H1 (cell line): Measurements from ENCODE around the gene RIOK3. TPM values are rescaled to one million over a fixed set of nuclear protein-coding genes. Genes with fewer than 3 reads are reported as not detected.

ENCODE experiments used
- CTCF ChIA-PET: fragments of 300-600 bp; sonication (Branson Sonifier 250); formaldehyde crosslinking; loops from one replicate; lab custom pipeline; 2021; ENCODE audit not compliant: partially characterized antibody; lab: Charles Lee
- POLR2A ChIA-PET: fragments of 300-600 bp; sonication (Branson Sonifier 250); formaldehyde crosslinking; loops from one replicate; lab custom pipeline; 2021; ENCODE audit warnings: inconsistent platforms; ENCODE audit not compliant: partially characterized antibody; lab: Charles Lee
- DNase-seq, 2 experiments: peaks; one replicate each; pipeline versions ENCODE4 v3.0.0 to v3.0.0-alpha.2; 2010 to 2022; ENCODE audit warnings: low spot score in 2 of 2, low read depth in 1 of 2, mixed read lengths in 1 of 2
- FAIRE-seq: peaks from 2 replicates; lab custom pipeline; 2011; peaks lifted over from hg19 to GRCh38; lab: Jason Lieb, UNC
- H2AFZ ChIP-seq: 2 replicates; pipeline ENCODE4 v1.8.1; 2012; ENCODE audit warnings: low read length, inconsistent platforms
- H2AK5ac ChIP-seq: 2 replicates; pipeline ENCODE4 v1.6.1; 2013; ENCODE audit warnings: low read depth, low read length
- H2BK120ac ChIP-seq: replicated peaks from 2 replicates; pipeline ENCODE3; 2013; ENCODE audit warnings: low read depth, low read length, inconsistent platforms
- H2BK12ac ChIP-seq: 2 replicates; pipeline ENCODE4 v1.6.1; 2013; ENCODE audit warnings: low read depth, low read length
- H2BK15ac ChIP-seq: 2 replicates; pipeline ENCODE4 v1.6.1; 2013; ENCODE audit warnings: low read length
- H2BK20ac ChIP-seq: 2 replicates; pipeline ENCODE4 v1.6.1; 2013; ENCODE audit warnings: low read length
- H2BK5ac ChIP-seq: 2 replicates; pipeline ENCODE4 v1.6.1; 2013; ENCODE audit warnings: low read depth, low read length
- H3K14ac ChIP-seq: 2 replicates; pipeline ENCODE4 v1.6.1; 2013; ENCODE audit warnings: inconsistent platforms; ENCODE audit not compliant: insufficient read length
- H3K18ac ChIP-seq: 2 replicates; pipeline ENCODE4 v1.6.1; 2013; ENCODE audit warnings: low read length; ENCODE audit errors: extremely low read depth
- H3K23ac ChIP-seq: 2 replicates; pipeline ENCODE4 v1.6.1; 2013; ENCODE audit warnings: inconsistent platforms; ENCODE audit not compliant: insufficient read length
- H3K23me2 ChIP-seq: 2 replicates; pipeline ENCODE4 v1.6.1; 2013; ENCODE audit warnings: low read depth, low read length
- H3K27ac ChIP-seq: 2 replicates; pipeline ENCODE4 v1.6.1; 2011; ENCODE audit warnings: low read depth, low read length, inconsistent platforms
- H3K27me3 ChIP-seq, 4 experiments: replicated peaks in 1 of 4; 1 replicate in 1 of 4; 2 replicates in 3 of 4; pipeline versions ENCODE4 v1.6.1 to v1.8.1; 2011 to 2013; ENCODE audit warnings: low read length in 3 of 4, mild to moderate bottlenecking in 3 of 4, inconsistent platforms in 2 of 4, mixed read lengths in 2 of 4, moderate library complexity in 1 of 4; ENCODE audit not compliant: control insufficient read depth in 3 of 4, insufficient read depth in 3 of 4; ENCODE audit errors: extremely low read depth in 1 of 4
- H3K36me3 ChIP-seq, 4 experiments: 2 replicates each; pipeline versions ENCODE4 v1.6.1 to v1.8.1; 2011 to 2013; ENCODE audit warnings: mild to moderate bottlenecking in 4 of 4, low read length in 3 of 4, moderate library complexity in 2 of 4, control low read depth in 1 of 4, inconsistent platforms in 1 of 4; ENCODE audit not compliant: insufficient read depth in 4 of 4, control insufficient read depth in 2 of 4
- H3K4ac ChIP-seq: replicated peaks from 2 replicates; pipeline ENCODE3; 2013; ENCODE audit warnings: low read length, low read depth, mixed read lengths, inconsistent platforms; ENCODE audit not compliant: insufficient read length
- H3K4me1 ChIP-seq, 4 experiments: replicated peaks in 1 of 4; 1 replicate in 1 of 4; 2 replicates in 3 of 4; pipeline versions ENCODE4 v1.6.1 to v1.8.1; 2011 to 2013; ENCODE audit warnings: low read length in 3 of 4, inconsistent platforms in 2 of 4, mixed read lengths in 1 of 4; ENCODE audit not compliant: insufficient read depth in 4 of 4, control insufficient read depth in 3 of 4
- H3K4me2 ChIP-seq, 2 experiments: 2 replicates each; pipeline versions ENCODE4 v1.6.1 to v1.8.1; 2011 to 2013; ENCODE audit warnings: low read depth in 2 of 2, low read length in 2 of 2, control low read depth in 1 of 2, inconsistent platforms in 1 of 2, mild to moderate bottlenecking in 1 of 2; ENCODE audit not compliant: insufficient read depth in 1 of 2
- H3K4me3 ChIP-seq, 4 experiments: fragments of 200-600, 300-600 bp in 1 of 4; sonication (generic), shearing (Covaris generic), sonication (Bioruptor Twin) in 1 of 4; 2 replicates each; pipeline versions ENCODE4 v1.5.1 to v1.8.1; 2011 to 2016; ENCODE audit warnings: low read length in 4 of 4, low read depth in 3 of 4, control low read depth in 2 of 4, inconsistent platforms in 2 of 4, mild to moderate bottlenecking in 2 of 4, mixed read lengths in 1 of 4, moderate library complexity in 1 of 4; ENCODE audit not compliant: insufficient read depth in 2 of 4; ENCODE audit errors: extremely low read depth in 1 of 4
- H3K56ac ChIP-seq: replicated peaks from 2 replicates; pipeline ENCODE3; 2013; ENCODE audit warnings: low read depth, mild to moderate bottlenecking, mixed read lengths, low read length, inconsistent platforms; ENCODE audit not compliant: insufficient read length
- H3K79me1 ChIP-seq: 2 replicates; pipeline ENCODE4 v1.6.1; 2013; ENCODE audit warnings: low read depth, low read length, control low read depth
- H3K79me2 ChIP-seq, 2 experiments: 2 replicates each; pipeline versions ENCODE4 v1.6.1 to v1.8.1; 2012 to 2013; ENCODE audit warnings: low read length in 2 of 2, mild to moderate bottlenecking in 2 of 2, inconsistent platforms in 1 of 2; ENCODE audit not compliant: insufficient read depth in 2 of 2, control insufficient read depth in 1 of 2
- H3K9ac ChIP-seq, 4 experiments: replicated peaks in 1 of 4; 1 replicate in 1 of 4; 2 replicates in 3 of 4; pipeline versions ENCODE4 v1.6.1 to v1.8.1; 2011 to 2013; ENCODE audit warnings: low read depth in 3 of 4, low read length in 3 of 4, control low read depth in 2 of 4, mild to moderate bottlenecking in 2 of 4, moderate library complexity in 2 of 4, inconsistent platforms in 1 of 4; ENCODE audit errors: extremely low read depth in 1 of 4
- H3K9me3 ChIP-seq, 2 experiments: 2 replicates each; pipeline versions ENCODE4 v1.6.1 to v1.8.1; 2012 to 2013; ENCODE audit warnings: mild to moderate bottlenecking in 2 of 2, moderate library complexity in 2 of 2, control low read depth in 1 of 2, inconsistent platforms in 1 of 2, low read depth in 1 of 2, low read length in 1 of 2, mixed read lengths in 1 of 2; ENCODE audit not compliant: insufficient read depth in 2 of 2
- H4K20me1 ChIP-seq, 2 experiments: replicated peaks in 1 of 2; 2 replicates each; pipeline versions ENCODE3 to v1.8.1; 2011 to 2013; ENCODE audit warnings: inconsistent platforms in 2 of 2, low read length in 2 of 2, mild to moderate bottlenecking in 1 of 2; ENCODE audit not compliant: insufficient read depth in 2 of 2, control insufficient read depth in 1 of 2
- H4K5ac ChIP-seq: 2 replicates; pipeline ENCODE4 v1.6.1; 2013; ENCODE audit warnings: low read length, low read depth, mixed read lengths, inconsistent platforms; ENCODE audit not compliant: insufficient read length
- H4K8ac ChIP-seq: 2 replicates; pipeline ENCODE4 v1.8.0; 2013; ENCODE audit warnings: mild to moderate bottlenecking, moderate library complexity, low read length, inconsistent platforms; ENCODE audit not compliant: insufficient read depth; ENCODE audit errors: extremely low read depth
- H4K91ac ChIP-seq: replicated peaks from 2 replicates; pipeline ENCODE3; 2013; ENCODE audit warnings: low read length, mixed read lengths, inconsistent platforms; ENCODE audit not compliant: insufficient read length
- CEBPB ChIP-seq: IDR thresholded peaks from 2 replicates; pipeline ENCODE4 v1.6.1; 2012; ENCODE audit warnings: low read depth, low read length
- HDAC6 ChIP-seq: IDR thresholded peaks from one replicate; pipeline ENCODE4 v1.7.1; 2012; ENCODE audit warnings: low read depth, mild to moderate bottlenecking, inconsistent platforms, low read length, moderate library complexity
- POU5F1 ChIP-seq: IDR thresholded peaks from 2 replicates; pipeline ENCODE4 v1.6.1; 2011; ENCODE audit warnings: low read depth, mild to moderate bottlenecking, low read length, moderate library complexity
- SAP30 ChIP-seq: fragments of 300-600 bp; sonication (generic); IDR thresholded peaks from 2 replicates; pipeline ENCODE4 v1.7.1; 2012; ENCODE audit warnings: low read length, moderate library complexity, mild to moderate bottlenecking, inconsistent platforms; ENCODE audit not compliant: insufficient read depth, insufficient replicate concordance
- SRF ChIP-seq: IDR thresholded peaks from 2 replicates; pipeline ENCODE4 v1.6.1; 2011; ENCODE audit warnings: mild to moderate bottlenecking, low read depth, low read length, moderate library complexity
- SUZ12 ChIP-seq: fragments of 200-600 bp; sonication (generic); IDR thresholded peaks from 2 replicates; pipeline ENCODE4 v1.6.1; 2012; ENCODE audit warnings: mild to moderate bottlenecking, inconsistent platforms, low read length, moderate library complexity, mixed read lengths
- TAF7 ChIP-seq: optimal IDR thresholded peaks from 2 replicates; pipeline ENCODE3; 2011; ENCODE audit warnings: low read depth, mild to moderate bottlenecking, inconsistent platforms, low read length, moderate library complexity, borderline replicate concordance
- TBP ChIP-seq: IDR thresholded peaks from 2 replicates; pipeline ENCODE4 v1.6.1; 2011; ENCODE audit warnings: low read depth, low read length, improper control_type of control experiment
- WGBS, 2 experiments: shearing (Covaris generic) in 1 of 2; methylation state at CpG; one replicate each; pipeline versions ENCODE4 v1.1.6 to v1.1.7; 2013 to 2015; ENCODE audit warnings: low lambda C conversion rate in 2 of 2, mixed read lengths in 2 of 2, inconsistent platforms in 1 of 2, low coverage in 1 of 2, missing lambda C conversion rate in 1 of 2; ENCODE audit not compliant: insufficient replicate concordance in 2 of 2, insufficient coverage in 1 of 2, insufficient read length in 1 of 2; ENCODE audit errors: extremely low coverage in 1 of 2, missing lambda C conversion rate in 1 of 2; 5-methylcytosine and 5-hydroxymethylcytosine counted together
- polyA plus RNA-seq, 7 experiments: library from polyadenylated mRNA; depleted of rRNA in 3 of 7; stranded (reverse) in 5 of 7; unstranded in 2 of 7; fragments of >200 nt in 5 of 7; fragments of 200-250 nt in 2 of 7; gene quantifications; 1 replicate in 5 of 7; 2 replicates in 1 of 7; 4 replicates in 1 of 7; pipeline versions ENCODE4 v1.2.1 to v1.2.3, GENCODE V29; 2011 to 2013; ENCODE audit warnings: missing spikeins in 2 of 7, mixed read lengths in 2 of 7
- total RNA-seq: library from RNA; stranded (reverse); fragmentation: NEBNext Ultra II Directional; extraction: Animal tissue kit (Norgen Biotek cat#: 25700); gene quantifications from 2 replicates; pipeline ENCODE4 v1.2.1, GENCODE V29; 2021

The RIOK3 gene
- total and polyA plus RNA-seq, 2 of the 8 experiments (the other 6 are each of a cell fraction or from before 2014, with no cell fraction given), result 7.5 to 24.3 TPM

GRCh38 chr18:23523429-23524212 lies 70.5 kb downstream of the RIOK3 start:
- no peak overlapping the region for H2BK12ac ChIP-seq
- TF ChIP-seq TBP, result no peak
- no peak for TF ChIP-seq SRF
- TF ChIP-seq HDAC6, result no peak
- no peak for TF ChIP-seq SAP30
- TF ChIP-seq CEBPB, result no peak
- TF ChIP-seq TAF7, result no peak
- TF ChIP-seq POU5F1, result no peak
- TF ChIP-seq SUZ12, result no peak
- ChIA-PET POLR2A (no interaction called here), CTCF (interaction anchor here (0.9 to 1.6 kb wide), 3 partner anchors 9 to 65 kb away, joined by 3 read pairs; no protein-coding TSS in a partner anchor)
- no peak overlapping the region for H3K4me3 ChIP-seq
- no peak overlapping the region for H2BK120ac ChIP-seq
- no peak overlapping the region for H4K91ac ChIP-seq
- peaks cover 8 to 59% (median 39%) of the 10 kb centered on the region in 4 experiments for H3K36me3 ChIP-seq
- no peaks in the 10 kb centered on the region for H3K23me2 ChIP-seq
- no peak overlapping the region for H3K23ac ChIP-seq
- H3K56ac ChIP-seq, result no peak overlapping the region
- H4K20me1 ChIP-seq, result peaks cover 0 to 3% of the 10 kb centered on the region in 2 experiments
- H2BK20ac ChIP-seq, result no peak overlapping the region
- H3K18ac ChIP-seq, result no peak overlapping the region
- no peak overlapping the region for H4K5ac ChIP-seq
- no peaks in the 10 kb centered on the region for H3K79me2 ChIP-seq
- no peaks in the 10 kb centered on the region for H3K9me3 ChIP-seq
- DNase-seq, result no peak
- H3K4me2 ChIP-seq, result no peak overlapping the region
- no peak overlapping the region for H3K9ac ChIP-seq
- H2BK5ac ChIP-seq, result no peak overlapping the region
- no peak overlapping the region for H2AK5ac ChIP-seq
- H4K8ac ChIP-seq, result no peak overlapping the region; the same call in 1 of the 2 replicates
- no peak for FAIRE-seq
- H3K4me1 ChIP-seq, result no peaks in the 10 kb centered on the region
- WGBS, 2 experiments, result 91% methylated on average over 12 of the region's 12 CpGs; no CpG with 5 or more reads in 1 of the 2 experiments
- no peak overlapping the region for H3K4ac ChIP-seq
- H3K27me3 ChIP-seq, result no peaks in the 10 kb centered on the region
- H2BK15ac ChIP-seq, result no peak overlapping the region
- no peak overlapping the region for H3K27ac ChIP-seq
- no peak overlapping the region for H2AFZ ChIP-seq
- no peak overlapping the region for H3K14ac ChIP-seq
- H3K79me1 ChIP-seq, result no peaks in the 10 kb centered on the region
